Subcutaneous adipose tissue (tissue), 4 donors: Measurements from ENCODE around the gene RBM4B. TPM values are rescaled to one million over a fixed set of nuclear protein-coding genes. Genes with fewer than 3 reads are reported as not detected.

Source experiments
- CTCF ChIP-seq: fragments of 450-650 bp; IDR thresholded peaks from one replicate; pipeline ENCODE4 v1.5.1; 2016; ENCODE audit warnings: low read depth, mild to moderate bottlenecking, control low read depth, antibody characterized with exemption, moderate library complexity
- total RNA-seq, 4 donors: library from RNA; depleted of rRNA; stranded (reverse); fragments of >200 nt; gene quantifications; one replicate each; pipeline ENCODE4 v1.1.0, GENCODE V29; 2016

RBM4B gene
- 10 to 100 TPM in 1 of 4 donors, 1 to 10 TPM in 3; 3.9 to 10.2 (median 9.0) TPM for total RNA-seq

GRCh38 chr11:66677599-66678375 lies at the start of gene RBM4B:
Gene RBM4B (minus strand): TSS chr11:66677887. CDS start chr11:66677079, 808 bp downstream.
- TF ChIP-seq CTCF = no peak

- TF ChIP-seq CTCF = no peak
These were observed 48.0 kb upstream of the RBM4B start for GRCh38 chr11:66725647-66726046.

GRCh38 chr11:66725114-66725513 lies 47.4 kb upstream of the RBM4B start:
- no peak for TF ChIP-seq CTCF

GRCh38 chr11:66723693-66724092 lies 46.0 kb upstream of the RBM4B start:
- no peak for TF ChIP-seq CTCF

- TF ChIP-seq CTCF = no peak
These were observed 45.3 kb upstream of the RBM4B start for GRCh38 chr11:66722745-66723651.

GRCh38 chr11:66721939-66722338 lies 44.3 kb upstream of the RBM4B start:
- TF ChIP-seq CTCF = no peak

- TF ChIP-seq CTCF = no peak
These were observed 43.3 kb upstream of the RBM4B start for GRCh38 chr11:66720899-66721470.
